Bronchial epithelial cell (primary cell): ENCODE results near the gene RIC8B. TPM values are rescaled to one million over a fixed set of nuclear protein-coding genes. Genes with fewer than 3 reads are reported as not detected.

Experiments
- DNase-seq: peaks from one replicate; pipeline ENCODE4 v3.0.0-alpha.2; 2010; ENCODE audit warnings: low read depth
- FAIRE-seq: peaks from 2 replicates; lab custom pipeline; 2011; peaks lifted over from hg19 to GRCh38; lab: Jason Lieb, UNC
- H3K27me3 ChIP-seq: 2 replicates; pipeline ENCODE4 v1.5.1; 2011; ENCODE audit warnings: low read length; ENCODE audit not compliant: control insufficient read depth, insufficient read depth
- H3K36me3 ChIP-seq: 2 replicates; pipeline ENCODE4 v1.5.1; 2011; ENCODE audit warnings: low read length; ENCODE audit not compliant: control insufficient read depth, insufficient read depth
- H3K4me3 ChIP-seq: 2 replicates; pipeline ENCODE4 v1.5.1; 2011; ENCODE audit warnings: mild to moderate bottlenecking, low read depth, low read length, control low read depth
- CTCF ChIP-seq: IDR thresholded peaks from 2 replicates; pipeline ENCODE4 v1.5.1; 2011; ENCODE audit warnings: mild to moderate bottlenecking, moderate library complexity, low read length, control low read depth, inconsistent platforms; ENCODE audit not compliant: insufficient read depth, severe bottlenecking
- total RNA-seq: library from RNA; depleted of rRNA; stranded (reverse); fragments of >200 nt; gene quantifications from 2 replicates; pipeline ENCODE4 v1.2.1, GENCODE V29; 2014

Gene RIC8B
- total RNA-seq, 1 donor from 2014 or later, result 4.5 TPM

- no peak for TF ChIP-seq CTCF
- H3K4me3 ChIP-seq, result no peak overlapping the region
- no peak for DNase-seq
- H3K27me3 ChIP-seq, result no peaks in the 10 kb centered on the region
- H3K36me3 ChIP-seq, result no peaks in the 10 kb centered on the region
- FAIRE-seq, result no peak
Observed at GRCh38 chr12:106907846-106908245, 133.4 kb downstream of the RIC8B start.

- Histone ChIP-seq H3K36me3 (no peaks in the 10 kb centered on the region), H3K27me3 (no peaks in the 10 kb centered on the region), H3K4me3 (no peak overlapping the region)
- DNase-seq (no peak), FAIRE-seq (no peak)
- TF ChIP-seq CTCF, result no peak
Observed at GRCh38 chr12:106908561-106908960, 134.1 kb downstream of the RIC8B start.

GRCh38 chr12:106910202-106910601 is 135.7 kb downstream of the RIC8B start:
- TF ChIP-seq CTCF, result no peak
- FAIRE-seq, result no peak
- DNase-seq, result no peak
- no peaks in the 10 kb centered on the region for H3K36me3 ChIP-seq
- H3K27me3 ChIP-seq, result no peaks in the 10 kb centered on the region
- H3K4me3 ChIP-seq, result no peak overlapping the region

GRCh38 chr12:106911581-106911980 is 137.1 kb downstream of the RIC8B start:
- no peak for FAIRE-seq
- DNase-seq, result no peak
- no peak for TF ChIP-seq CTCF
- H3K27me3 ChIP-seq, result no peaks in the 10 kb centered on the region
- no peak overlapping the region for H3K4me3 ChIP-seq
- no peaks in the 10 kb centered on the region for H3K36me3 ChIP-seq

- no peak for TF ChIP-seq CTCF
- Histone ChIP-seq H3K4me3 (no peak overlapping the region), H3K36me3 (no peaks in the 10 kb centered on the region), H3K27me3 (no peaks in the 10 kb centered on the region)
- FAIRE-seq (no peak), DNase-seq (no peak)
Observed at GRCh38 chr12:106913456-106913855, 139.0 kb downstream of the RIC8B start.
